A549 (cell line): ENCODE results near the gene ZNF346. TPM values are rescaled to one million over a fixed set of nuclear protein-coding genes. Genes with fewer than 3 reads are reported as not detected.
A peak's percentile ranks its signal among the peaks of the same experiment; 100 is the strongest.

ENCODE experiments used
- ATAC-seq, 2 experiments: fragments of 200-7000 bp in 1 of 2; fragments of >200 bp in 1 of 2; cut with Nextera tagmentation in 1 of 2; cut with Tn5 transposase in 1 of 2; 3 replicates each; pipeline versions ENCODE4 v1.8.0 to v1.9.1; 2018 to 2020; ENCODE audit warnings: mild to moderate bottlenecking in 1 of 2, moderate library complexity in 1 of 2
- CTCF ChIA-PET: fragments of 300-600 bp; sonication (Branson Sonifier 250); formaldehyde crosslinking; extraction: SDS; loops from one replicate; lab custom pipeline; 2021; ENCODE audit warnings: antibody characterized with exemption, inconsistent platforms; lab: Yijun Ruan, JAX
- POLR2A ChIA-PET: fragments of 350-600 bp; formaldehyde crosslinking; extraction: SDS; loops from one replicate; lab custom pipeline; 2021; ENCODE audit warnings: antibody characterized with exemption, inconsistent platforms; lab: Yijun Ruan, JAX
- DNase-seq, 2 experiments: peaks; one replicate each; pipeline versions ENCODE4 v3.0.0 to v3.0.0-alpha.2; 2011 to 2016; ENCODE audit warnings: low read depth in 1 of 2, low spot score in 1 of 2
- FAIRE-seq: peaks from 2 replicates; lab custom pipeline; 2011; peaks lifted over from hg19 to GRCh38; lab: Jason Lieb, UNC
- H3K27ac ChIP-seq, 2 experiments: fragments of >200 bp; sonication (Bioruptor Twin); formaldehyde crosslinking; 3 replicates each; pipeline ENCODE4 v1.5.1; 2016 to 2017
- H3K4me1 ChIP-seq: fragments of >200 bp; sonication (Bioruptor Twin); formaldehyde crosslinking; 3 replicates; pipeline ENCODE4 v1.6.1; 2016
- H3K4me2 ChIP-seq: fragments of >200 bp; sonication (Bioruptor Twin); formaldehyde crosslinking; 3 replicates; pipeline ENCODE4 v1.6.1; 2016
- H3K4me3 ChIP-seq: fragments of >200 bp; sonication (Bioruptor Twin); formaldehyde crosslinking; 3 replicates; pipeline ENCODE4 v1.5.1; 2016
- H3K9me3 ChIP-seq: fragments of >200 bp; sonication (Bioruptor Twin); formaldehyde crosslinking; 3 replicates; pipeline ENCODE4 v1.6.1; 2016
- BCL3 ChIP-seq: fragments of >200 bp; sonication (Bioruptor Twin); formaldehyde crosslinking; IDR thresholded peaks from 3 replicates; pipeline ENCODE4 v1.6.1; 2016
- BHLHE40 ChIP-seq: IDR thresholded peaks from 2 replicates; pipeline ENCODE4 v1.6.1; 2012; ENCODE audit warnings: low read depth, low read length, inconsistent platforms
- CBX8 ChIP-seq: fragments of 200-600 bp; sonication (generic); IDR thresholded peaks from 2 replicates; pipeline ENCODE4 v1.6.1; 2016
- CHD2 ChIP-seq: fragments of 150-350 bp; IDR thresholded peaks from 2 replicates; pipeline ENCODE4 v1.6.1; 2014; ENCODE audit warnings: low read length; ENCODE audit not compliant: partially characterized antibody
- EHF ChIP-seq: fragments of 250-450 bp; sonication (Bioruptor Pico); IDR thresholded peaks from 2 replicates; pipeline ENCODE4 v1.5.0; 2020; ENCODE audit warnings: mild to moderate bottlenecking
- EHMT2 ChIP-seq: fragments of 200-600 bp; sonication (generic); IDR thresholded peaks from 2 replicates; pipeline ENCODE4 v1.6.1; 2016; ENCODE audit warnings: antibody characterized with exemption, low read depth, mild to moderate bottlenecking, moderate library complexity
- FOXS1 ChIP-seq: fragments of 250-450 bp; sonication (Bioruptor Pico); IDR thresholded peaks from 2 replicates; pipeline ENCODE4 v1.5.0; 2020; ENCODE audit warnings: mild to moderate bottlenecking, moderate library complexity
- HDAC2 ChIP-seq: fragments of 200-600 bp; sonication (generic); IDR thresholded peaks from 2 replicates; pipeline ENCODE4 v1.6.1; 2016
- HES2 ChIP-seq: fragments of >200 bp; sonication (Bioruptor Twin); formaldehyde crosslinking; IDR thresholded peaks from 2 replicates; pipeline ENCODE4 v1.6.1; 2016
- HEYL ChIP-seq: fragments of 250-450 bp; sonication (Bioruptor Pico); IDR thresholded peaks from 2 replicates; pipeline ENCODE4 v1.8.0; 2021; ENCODE audit warnings: mild to moderate bottlenecking, moderate library complexity
- HOXB5 ChIP-seq: fragments of 250-450 bp; sonication (Bioruptor Pico); IDR thresholded peaks from 2 replicates; pipeline ENCODE4 v1.5.0; 2020; ENCODE audit warnings: mild to moderate bottlenecking, moderate library complexity
- JUN ChIP-seq, 2 experiments: fragments of >200 bp; sonication (Bioruptor Twin); formaldehyde crosslinking; IDR thresholded peaks; 2 replicates in 1 of 2; 3 replicates in 1 of 2; pipeline ENCODE4 v1.6.1; 2016 to 2017
- JUNB ChIP-seq: fragments of >200 bp; sonication (Bioruptor Twin); formaldehyde crosslinking; IDR thresholded peaks from 2 replicates; pipeline ENCODE4 v1.6.1; 2016
- KDM5A ChIP-seq: fragments of 200-600 bp; sonication (generic); IDR thresholded peaks from 2 replicates; pipeline ENCODE4 v1.6.1; 2016; ENCODE audit warnings: antibody characterized with exemption, mild to moderate bottlenecking
- MAZ ChIP-seq: fragments of 150-350 bp; IDR thresholded peaks from 2 replicates; pipeline ENCODE4 v1.6.1; 2014; ENCODE audit warnings: antibody characterized with exemption, low read depth, low read length, borderline replicate concordance
- MYC ChIP-seq: IDR thresholded peaks from 2 replicates; pipeline ENCODE4 v1.6.1; 2012; ENCODE audit warnings: mild to moderate bottlenecking, inconsistent platforms, low read length, improper control_type of control experiment, borderline replicate concordance
- PHF8 ChIP-seq: fragments of 200-600 bp; sonication (generic); IDR thresholded peaks from 2 replicates; pipeline ENCODE4 v1.6.1; 2016; ENCODE audit warnings: low read depth, mild to moderate bottlenecking, antibody characterized with exemption, moderate library complexity, borderline replicate concordance
- RAD21 ChIP-seq, 2 experiments: fragments of >200 bp in 1 of 2; sonication (Bioruptor Twin) in 1 of 2; formaldehyde crosslinking in 1 of 2; IDR thresholded peaks in 1 of 2; conservative IDR thresholded peaks in 1 of 2; 2 replicates in 1 of 2; 3 replicates in 1 of 2; pipeline ENCODE4 v1.6.1; 2012 to 2018; ENCODE audit warnings: inconsistent platforms in 1 of 2
- RARB ChIP-seq: fragments of 250-450 bp; sonication (Bioruptor Pico); IDR thresholded peaks from 2 replicates; pipeline ENCODE4 v1.8.0; 2021; ENCODE audit warnings: mild to moderate bottlenecking, moderate library complexity
- RCOR1 ChIP-seq: fragments of 150-350 bp; IDR thresholded peaks from 2 replicates; pipeline ENCODE4 v1.6.1; 2014; ENCODE audit warnings: antibody characterized with exemption, low read length, low read depth
- RFX5 ChIP-seq: fragments of 450-650 bp; IDR thresholded peaks from 2 replicates; pipeline ENCODE4 v1.7.1; 2014; ENCODE audit warnings: antibody characterized with exemption, mild to moderate bottlenecking, moderate library complexity
- RNF2 ChIP-seq: fragments of 200-600 bp; sonication (generic); IDR thresholded peaks from 2 replicates; pipeline ENCODE4 v1.6.1; 2016; ENCODE audit warnings: low read depth, mild to moderate bottlenecking, antibody characterized with exemption, moderate library complexity, borderline replicate concordance
- SMC3 ChIP-seq: fragments of >200 bp; sonication (Bioruptor Twin); formaldehyde crosslinking; IDR thresholded peaks from 3 replicates; pipeline ENCODE4 v1.6.1; 2018; ENCODE audit warnings: inconsistent platforms
- ZSCAN20 ChIP-seq: fragments of 250-450 bp; sonication (Bioruptor Pico); IDR thresholded peaks from 2 replicates; pipeline ENCODE4 v1.8.0; 2022; ENCODE audit warnings: mild to moderate bottlenecking, moderate library complexity
- WGBS: methylation state at CpG from one replicate; pipeline ENCODE4 v1.1.6; 2017; ENCODE audit errors: missing lambda C conversion rate; 5-methylcytosine and 5-hydroxymethylcytosine counted together
- polyA plus RNA-seq, 4 experiments: library from polyadenylated mRNA; depleted of rRNA in 3 of 4; stranded (reverse); fragments of >200 nt; fragmentation: RNase III in 1 of 4; extraction: RNeasy Plus Mini Kit Qiagen cat#74134 plus additional on column Dnase treatment in 1 of 4; gene quantifications; 2 replicates in 3 of 4; 3 replicates in 1 of 4; pipeline ENCODE4 v1.2.3, GENCODE V29; 2011 to 2017
- TF ChIP-seq, protein P1 (sequence below): fragments of 250-450 bp; sonication (Bioruptor Pico); IDR thresholded peaks from 2 replicates; pipeline ENCODE4 v1.5.0; 2021; ENCODE audit warnings: mild to moderate bottlenecking, moderate library complexity, borderline replicate concordance

ZNF346 gene
- polyA plus RNA-seq, 2 of the 4 experiments (the other 2 are of a cell fraction), result 13.5 to 14.1 TPM

- peak; percentile 31 to 47; a peak in 4 of 6 replicates for ATAC-seq
- 32% methylated on average over 6 of the region's 6 CpGs for WGBS
- Histone ChIP-seq H3K9me3 (no peaks in the 10 kb centered on the region), H3K4me1 (peaks cover 25% of the 10 kb centered on the region), H3K4me3 (peak overlapping the region; percentile 95), H3K27ac (peak overlapping the region; percentile 95 to 98), H3K4me2 (peak overlapping the region; percentile 92)
- FAIRE-seq, result no peak
- TF ChIP-seq JUN (IDR thresholded peaks at IDR 0.05) (no peak), RNF2 (no peak), MYC (no peak), EHF (CRISPR knock-in tag) (no peak), KDM5A (no peak), BCL3 (no peak), BHLHE40 (no peak), RARB (no peak), RAD21 (conservative IDR thresholded peaks at IDR 0.05 in 1 of 2, IDR thresholded peaks at IDR 0.05 in 1 of 2) (no peak), RFX5 (no peak), SMC3 (no peak)
- TF ChIP-seq, protein P1, sequence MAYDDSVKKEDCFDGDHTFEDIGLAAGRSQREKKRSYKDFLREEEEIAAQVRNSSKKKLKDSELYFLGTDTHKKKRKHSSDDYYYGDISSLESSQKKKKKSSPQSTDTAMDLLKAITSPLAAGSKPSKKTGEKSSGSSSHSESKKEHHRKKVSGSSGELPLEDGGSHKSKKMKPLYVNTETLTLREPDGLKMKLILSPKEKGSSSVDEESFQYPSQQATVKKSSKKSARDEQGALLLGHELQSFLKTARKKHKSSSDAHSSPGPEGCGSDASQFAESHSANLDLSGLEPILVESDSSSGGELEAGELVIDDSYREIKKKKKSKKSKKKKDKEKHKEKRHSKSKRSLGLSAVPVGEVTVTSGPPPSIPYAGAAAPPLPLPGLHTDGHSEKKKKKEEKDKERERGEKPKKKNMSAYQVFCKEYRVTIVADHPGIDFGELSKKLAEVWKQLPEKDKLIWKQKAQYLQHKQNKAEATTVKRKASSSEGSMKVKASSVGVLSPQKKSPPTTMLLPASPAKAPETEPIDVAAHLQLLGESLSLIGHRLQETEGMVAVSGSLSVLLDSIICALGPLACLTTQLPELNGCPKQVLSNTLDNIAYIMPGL (CRISPR knock-in tag), result no peak
- CTCF ChIA-PET, result interaction anchor here (1.0 to 1.6 kb wide), 4 partner anchors 10 to 48 kb away, joined by 3 to 7 read pairs (median 3); no protein-coding TSS in a partner anchor
- peak in 1 of 2 experiments; percentile 24 for DNase-seq
- POLR2A ChIA-PET, result no interaction called here
These were observed 788 bp downstream of the ZNF346 start for GRCh38 chr5:177023303-177023664.

DNA sequence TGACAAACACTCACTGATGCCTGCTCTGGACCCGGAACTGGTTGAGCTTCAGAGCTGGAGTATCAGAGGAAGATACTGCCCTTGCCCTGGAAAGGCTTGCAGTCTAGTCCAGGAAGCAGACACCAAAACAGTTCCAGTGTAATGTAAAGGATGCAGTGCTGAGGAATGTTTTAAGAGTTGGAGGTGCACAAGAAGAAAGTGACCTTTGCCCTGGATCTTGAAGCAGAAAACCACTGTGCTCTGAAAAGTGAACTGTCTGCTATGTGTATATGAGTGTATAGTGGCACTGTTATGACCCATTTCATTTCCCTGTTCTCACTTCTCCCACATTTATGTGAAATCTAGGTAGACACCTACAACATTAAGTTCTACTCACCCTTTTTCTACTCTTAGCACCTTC, 2.1 kb downstream of the ZNF346 start:
- Histone ChIP-seq H3K9me3 (no peaks in the 10 kb centered on the region), H3K4me2 (peak overlapping the region; percentile 19; the same call in 1 of the 3 replicates), H3K27ac (no peak overlapping the region), H3K4me3 (no peak overlapping the region), H3K4me1 (peaks cover 25% of the 10 kb centered on the region)
- DNase-seq (no peak), ATAC-seq (no peak), FAIRE-seq (no peak)
- CTCF ChIA-PET, result interaction anchor here (1.1 to 1.4 kb wide), 2 partner anchors 47 to 366 kb away, joined by 3 to 4 read pairs; no protein-coding TSS in a partner anchor
- TF ChIP-seq RCOR1, result no peak
- no peak for TF ChIP-seq RARB
- TF ChIP-seq PHF8, result no peak
- no peak for TF ChIP-seq MAZ
- no peak for TF ChIP-seq ZSCAN20 (CRISPR knock-in tag)
- TF ChIP-seq JUNB, result no peak
- no peak for TF ChIP-seq CBX8
- TF ChIP-seq FOXS1, result no peak
- TF ChIP-seq SMC3, result no peak
- no peak for TF ChIP-seq MYC
- TF ChIP-seq HES2, result no peak
- TF ChIP-seq RFX5, result no peak
- TF ChIP-seq CHD2, result no peak
- TF ChIP-seq HEYL, result no peak
- TF ChIP-seq EHMT2, result no peak
- no peak for TF ChIP-seq HDAC2
- no peak for TF ChIP-seq HOXB5
- 88% methylated on average over 1 of the region's 1 CpG for WGBS
- POLR2A ChIA-PET, result no interaction called here
